Measurements from ENCODE around the gene KRTAP2-1.

KRTAP2-1 gene

GRCh38 chr17:41029633-41030245 is 17.4 kb downstream of the KRTAP2-1 start, which contains the start of gene KRTAP1-4:
KRTAP1-4 (minus strand) TSS chr17:41030195; CDS start chr17:41030078, 117 bp downstream.
- in situ Hi-C loops (cut with HindIII; ENCODE audit: low sequenced_read_pairs) = no loop called here
- no peak for DNase-seq (ENCODE audit: low read depth)
- TF ChIP-seq CTCF (IDR thresholded peaks at IDR 0.05; ENCODE audit: low read depth, low read length, missing control alignments) = no peak

GRCh38 chr17:41026715-41027471 is 20.2 kb downstream of the KRTAP2-1 start, which contains the start of gene KRTAP1-5:
KRTAP1-5 (minus strand) TSS chr17:41027208; CDS start chr17:41027155, 53 bp downstream.
- no peak for TF ChIP-seq CTCF (IDR thresholded peaks at IDR 0.05; ENCODE audit: low read depth, low read length, missing control alignments)
- H3K4me3 ChIP-seq (ENCODE audit: low read depth, low read length) = no peak within 1 kb of the TSS
- in situ Hi-C loops (cut with HindIII; ENCODE audit: low sequenced_read_pairs) = no loop called here
- DNase-seq (ENCODE audit: low read depth) = no peak

More at GRCh38 chr17:41029633-41030245, 17.4 kb downstream of the KRTAP2-1 start, which contains the start of gene KRTAP1-4:
- H3K4me3 ChIP-seq (ENCODE audit: low read depth, low read length) = no peak within 1 kb of the TSS

GRCh38 chr17:41024697-41025096 is 22.4 kb downstream of the KRTAP2-1 start:
- in situ Hi-C loops (cut with HindIII; ENCODE audit: low sequenced_read_pairs) = no loop called here
- DNase-seq (ENCODE audit: low read depth) = no peak
- H3K4me3 ChIP-seq (ENCODE audit: low read depth, low read length) = no peak overlapping the region
- TF ChIP-seq CTCF (IDR thresholded peaks at IDR 0.05; ENCODE audit: low read depth, low read length, missing control alignments) = no peak

- in situ Hi-C loops (cut with HindIII; ENCODE audit: low sequenced_read_pairs) = no loop called here
- no peak for TF ChIP-seq CTCF (IDR thresholded peaks at IDR 0.05; ENCODE audit: low read depth, low read length, missing control alignments)
- no peak for DNase-seq (ENCODE audit: low read depth)
- no peak overlapping the region for H3K4me3 ChIP-seq (ENCODE audit: low read depth, low read length)
These were observed 26.8 kb downstream of the KRTAP2-1 start for GRCh38 chr17:41020336-41020735.

GRCh38 chr17:41019415-41019814 is 27.7 kb downstream of the KRTAP2-1 start:
- in situ Hi-C loops (cut with HindIII; ENCODE audit: low sequenced_read_pairs) = no loop called here
- no peak for DNase-seq (ENCODE audit: low read depth)
- no peak overlapping the region for H3K4me3 ChIP-seq (ENCODE audit: low read depth, low read length)
- TF ChIP-seq CTCF (IDR thresholded peaks at IDR 0.05; ENCODE audit: low read depth, low read length, missing control alignments) = no peak

- in situ Hi-C loops (cut with HindIII; ENCODE audit: low sequenced_read_pairs) = no loop called here
- no peak for DNase-seq (ENCODE audit: low read depth)
- no peak for TF ChIP-seq CTCF (IDR thresholded peaks at IDR 0.05; ENCODE audit: low read depth, low read length, missing control alignments)
- no peak overlapping the region for H3K4me3 ChIP-seq (ENCODE audit: low read depth, low read length)
These were observed 28.6 kb downstream of the KRTAP2-1 start for GRCh38 chr17:41018541-41018940.
